Measurements from ENCODE around the gene ZNF385B. TPM values are rescaled to one million over a fixed set of nuclear protein-coding genes. Genes with fewer than 3 reads are reported as not detected.

The ZNF385B gene
- total and polyA plus RNA-seq, 4 donors = 13.5 to 70.8 (median 45.2) TPM

- H3K27ac ChIP-seq (ENCODE audit: low read depth in 1 of 2, low read length in 1 of 2) = no peak overlapping the region
- DNase-seq (no peak), ATAC-seq (ENCODE audit: insufficient read depth, low FRiP score) (no peak)
- H3K9me3 ChIP-seq (ENCODE audit: control insufficient read depth in 4 of 4, insufficient read depth in 3 of 4, low read length in 3 of 4) = peaks cover 0 to 7% (median 0%) of the 10 kb centered on the region in 4 donors
- H3K4me1 ChIP-seq (ENCODE audit: control insufficient read depth in 5 of 5, insufficient read depth in 5 of 5, low read length in 5 of 5) = no peaks in the 10 kb centered on the region
- H3K36me3 ChIP-seq (ENCODE audit: control insufficient read depth in 4 of 4, insufficient read depth in 4 of 4, low read length in 4 of 4) = no peaks in the 10 kb centered on the region
- no peak for TF ChIP-seq CTCF (IDR thresholded peaks at IDR 0.05; ENCODE audit: control extremely low read depth, extremely low read depth)
- no peak overlapping the region for H3K4me3 ChIP-seq
- no peak overlapping the region for H3K9ac ChIP-seq (ENCODE audit: insufficient read depth in 1 of 2, low read length in 2 of 2)
- 86 to 91% methylated on average over 1 of the region's 1 CpG for WGBS, 2 donors
- H3K27me3 ChIP-seq (ENCODE audit: control insufficient read depth in 3 of 3, insufficient read depth in 3 of 3, low read length in 2 of 3) = no peaks in the 10 kb centered on the region
These were observed 349.0 kb downstream of the ZNF385B start for GRCh38 chr2:179512281-179513035.

GRCh38 chr2:179511105-179511789 is 350.2 kb downstream of the ZNF385B start:
- TF ChIP-seq CTCF (IDR thresholded peaks at IDR 0.05; ENCODE audit: control extremely low read depth, extremely low read depth) = no peak
- Histone ChIP-seq H3K4me1 (ENCODE audit: control insufficient read depth in 5 of 5, insufficient read depth in 5 of 5, low read length in 5 of 5) (no peaks in the 10 kb centered on the region), H3K36me3 (ENCODE audit: control insufficient read depth in 4 of 4, insufficient read depth in 4 of 4, low read length in 4 of 4) (no peaks in the 10 kb centered on the region), H3K4me3 (no peak overlapping the region), H3K9ac (ENCODE audit: insufficient read depth in 1 of 2, low read length in 2 of 2) (no peak overlapping the region), H3K27ac (ENCODE audit: low read depth in 1 of 2, low read length in 1 of 2) (no peak overlapping the region), H3K27me3 (ENCODE audit: control insufficient read depth in 3 of 3, insufficient read depth in 3 of 3, low read length in 2 of 3) (no peaks in the 10 kb centered on the region), H3K9me3 (ENCODE audit: control insufficient read depth in 4 of 4, insufficient read depth in 3 of 4, low read length in 3 of 4) (peaks cover 0 to 7% (median 0%) of the 10 kb centered on the region in 4 donors)
- ATAC-seq (ENCODE audit: insufficient read depth, low FRiP score) (no peak), DNase-seq (no peak)
- WGBS, 2 donors = 54 to 61% methylated on average over 4 of the region's 4 CpGs

GRCh38 chr2:179495315-179495714 is 366.1 kb downstream of the ZNF385B start:
- ATAC-seq (ENCODE audit: insufficient read depth, low FRiP score) (no peak), DNase-seq (no peak)
- Histone ChIP-seq H3K27ac (ENCODE audit: low read depth in 1 of 2, low read length in 1 of 2) (no peak overlapping the region), H3K4me1 (ENCODE audit: control insufficient read depth in 5 of 5, insufficient read depth in 5 of 5, low read length in 5 of 5) (no peaks in the 10 kb centered on the region), H3K36me3 (ENCODE audit: control insufficient read depth in 4 of 4, insufficient read depth in 4 of 4, low read length in 4 of 4) (no peaks in the 10 kb centered on the region), H3K27me3 (ENCODE audit: control insufficient read depth in 3 of 3, insufficient read depth in 3 of 3, low read length in 2 of 3) (no peaks in the 10 kb centered on the region), H3K9me3 (ENCODE audit: control insufficient read depth in 4 of 4, insufficient read depth in 3 of 4, low read length in 3 of 4) (peaks cover 0 to 6% (median 0%) of the 10 kb centered on the region in 4 donors), H3K9ac (ENCODE audit: insufficient read depth in 1 of 2, low read length in 2 of 2) (no peak overlapping the region), H3K4me3 (no peak overlapping the region)
- WGBS, 2 donors = 91% methylated on average over 4 of the region's 4 CpGs
- TF ChIP-seq CTCF (IDR thresholded peaks at IDR 0.05; ENCODE audit: control extremely low read depth, extremely low read depth) = no peak

Measured in lung (tissue), 12 donors.